ENCODE measurements around the gene ADAM12.

DNA sequence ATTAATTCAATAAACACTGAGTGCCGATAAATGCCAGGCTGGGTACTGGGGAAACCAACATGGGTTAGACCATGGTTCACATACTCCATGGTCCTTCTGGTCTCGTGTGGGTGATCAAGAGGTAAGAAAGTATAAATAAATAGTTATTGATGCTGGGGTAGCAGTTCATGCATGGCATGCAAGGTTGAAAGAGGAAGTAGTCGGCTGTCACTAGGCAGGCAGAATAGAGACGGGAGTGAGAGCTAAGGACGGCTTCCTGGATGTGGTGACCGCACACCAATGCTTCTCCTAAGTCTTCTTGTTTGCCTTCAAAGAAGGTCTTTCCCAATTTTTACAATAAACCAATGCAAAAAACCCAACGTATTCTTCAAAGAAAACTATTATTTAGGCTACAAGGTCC lies 208.6 kb downstream of the ADAM12 start:
- TF ChIP-seq, protein P1, sequence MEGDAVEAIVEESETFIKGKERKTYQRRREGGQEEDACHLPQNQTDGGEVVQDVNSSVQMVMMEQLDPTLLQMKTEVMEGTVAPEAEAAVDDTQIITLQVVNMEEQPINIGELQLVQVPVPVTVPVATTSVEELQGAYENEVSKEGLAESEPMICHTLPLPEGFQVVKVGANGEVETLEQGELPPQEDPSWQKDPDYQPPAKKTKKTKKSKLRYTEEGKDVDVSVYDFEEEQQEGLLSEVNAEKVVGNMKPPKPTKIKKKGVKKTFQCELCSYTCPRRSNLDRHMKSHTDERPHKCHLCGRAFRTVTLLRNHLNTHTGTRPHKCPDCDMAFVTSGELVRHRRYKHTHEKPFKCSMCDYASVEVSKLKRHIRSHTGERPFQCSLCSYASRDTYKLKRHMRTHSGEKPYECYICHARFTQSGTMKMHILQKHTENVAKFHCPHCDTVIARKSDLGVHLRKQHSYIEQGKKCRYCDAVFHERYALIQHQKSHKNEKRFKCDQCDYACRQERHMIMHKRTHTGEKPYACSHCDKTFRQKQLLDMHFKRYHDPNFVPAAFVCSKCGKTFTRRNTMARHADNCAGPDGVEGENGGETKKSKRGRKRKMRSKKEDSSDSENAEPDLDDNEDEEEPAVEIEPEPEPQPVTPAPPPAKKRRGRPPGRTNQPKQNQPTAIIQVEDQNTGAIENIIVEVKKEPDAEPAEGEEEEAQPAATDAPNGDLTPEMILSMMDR (IDR thresholded peaks at IDR 0.05): no peak
- TF ChIP-seq POLR2AphosphoS5 (IDR thresholded peaks at IDR 0.05) (no peak), POLR2A (IDR thresholded peaks at IDR 0.05) (no peak)

All from prostate gland (tissue), 2 donors.